NCI-H2227 (cell line): ENCODE results near the gene PHF20.
"Not testable (repeated sequence)": the region's sequence is repeated elsewhere in the genome, so short reads cannot be mapped to it uniquely, and the experiment has no call there.

Experiments used
- DNase-seq: peaks from one replicate; lab custom pipeline; 2025; ENCODE audit not compliant: unreplicated experiment; lab: John Stamatoyannopoulos, UW

PHF20 gene

GRCh38 chr20:35883778-35884540, 112.1 kb downstream of the PHF20 start:
- DNase-seq: peak; percentile 75

- no peak for DNase-seq
Observed at GRCh38 chr20:35884541-35884865, 112.7 kb downstream of the PHF20 start.

- DNase-seq: no peak
Observed at GRCh38 chr20:35885212-35885611, 113.4 kb downstream of the PHF20 start.

GRCh38 chr20:35886537-35886936, 114.7 kb downstream of the PHF20 start:
- DNase-seq: peak; percentile 49

GRCh38 chr20:35887393-35888064, 115.7 kb downstream of the PHF20 start:
- DNase-seq: no peak

- no peak for DNase-seq
Observed at GRCh38 chr20:35888657-35889056, 116.8 kb downstream of the PHF20 start.

GRCh38 chr20:35891375-35891774, 119.6 kb downstream of the PHF20 start:
- no peak for DNase-seq

GRCh38 chr20:35892871-35893270, 121.1 kb downstream of the PHF20 start:
- no peak for DNase-seq

- DNase-seq: no peak
Observed at GRCh38 chr20:35893942-35894341, 122.1 kb downstream of the PHF20 start.

GRCh38 chr20:35895516-35895915, 123.7 kb downstream of the PHF20 start:
- not testable (repeated sequence) for DNase-seq

- DNase-seq: no peak
Observed at GRCh38 chr20:35899064-35899463, 127.2 kb downstream of the PHF20 start.

GRCh38 chr20:35901230-35901629, 129.4 kb downstream of the PHF20 start:
- DNase-seq: not testable (repeated sequence)

- peak; percentile 14 for DNase-seq
Observed at GRCh38 chr20:35901678-35902544, 130.1 kb downstream of the PHF20 start.

- DNase-seq: no peak
Observed at GRCh38 chr20:35902545-35902941, 130.7 kb downstream of the PHF20 start.

- DNase-seq: no peak
Observed at GRCh38 chr20:35903843-35904242, 132.0 kb downstream of the PHF20 start.

GRCh38 chr20:35904982-35905663, 133.3 kb downstream of the PHF20 start:
- DNase-seq: no peak

- no peak for DNase-seq
Observed at GRCh38 chr20:35907017-35907701, 135.3 kb downstream of the PHF20 start.

- no peak for DNase-seq
Observed at GRCh38 chr20:35908007-35908406, 136.2 kb downstream of the PHF20 start.

- DNase-seq: no peak
Observed at GRCh38 chr20:35909176-35909575, 137.4 kb downstream of the PHF20 start.

GRCh38 chr20:35909796-35910195, 138.0 kb downstream of the PHF20 start:
- no peak for DNase-seq

- no peak for DNase-seq
Observed at GRCh38 chr20:35910254-35910653, 138.4 kb downstream of the PHF20 start.
